Activated naive CD8-positive, alpha-beta T cell (primary cell): Measurements from ENCODE around the gene TMEM150C.

Source experiments
- H3K27ac Mint-ChIP-seq: one replicate; pipeline ENCODE4 v1.8.0; 2021; ENCODE audit warnings: mixed read lengths
- H3K27me3 Mint-ChIP-seq: one replicate; pipeline ENCODE4 v1.8.0; 2021; ENCODE audit warnings: mixed read lengths
- H3K36me3 Mint-ChIP-seq: one replicate; pipeline ENCODE4 v1.8.0; 2021; ENCODE audit warnings: mixed read lengths
- H3K4me1 Mint-ChIP-seq: one replicate; pipeline ENCODE4 v1.8.0; 2021; ENCODE audit warnings: low read depth, mixed read lengths
- H3K4me3 Mint-ChIP-seq: one replicate; pipeline ENCODE4 v1.8.0; 2021; ENCODE audit warnings: mild to moderate bottlenecking, mixed read lengths
- H3K9me3 Mint-ChIP-seq: one replicate; pipeline ENCODE4 v1.8.0; 2021; ENCODE audit warnings: low read depth, mixed read lengths

TMEM150C gene

DNA sequence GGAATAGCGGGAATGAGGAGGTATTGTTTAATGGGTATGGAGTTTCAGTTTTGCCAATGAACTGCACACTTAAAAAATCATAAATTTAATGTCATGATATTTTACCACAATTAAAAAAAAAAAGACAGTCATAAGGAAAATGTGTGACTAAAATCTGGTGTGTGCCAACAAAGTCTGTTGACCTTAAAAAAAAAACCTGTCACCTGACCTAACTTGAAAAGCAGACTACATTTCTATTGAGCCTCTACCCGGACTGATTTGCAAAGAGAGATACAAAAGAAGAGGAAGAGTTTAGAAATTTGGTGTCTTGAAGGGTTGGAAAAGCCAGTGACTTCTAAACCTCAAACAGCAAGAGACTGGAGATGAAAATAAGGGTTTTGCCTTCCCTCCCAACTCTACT lies 48.4 kb downstream of the TMEM150C start:
- peaks cover 12% of the 10 kb centered on the region for H3K27me3 Mint-ChIP-seq
- no peak overlapping the region for H3K4me3 Mint-ChIP-seq
- H3K36me3 Mint-ChIP-seq = no peaks in the 10 kb centered on the region
- H3K27ac Mint-ChIP-seq = no peak overlapping the region
- no peaks in the 10 kb centered on the region for H3K4me1 Mint-ChIP-seq
- no peaks in the 10 kb centered on the region for H3K9me3 Mint-ChIP-seq

DNA sequence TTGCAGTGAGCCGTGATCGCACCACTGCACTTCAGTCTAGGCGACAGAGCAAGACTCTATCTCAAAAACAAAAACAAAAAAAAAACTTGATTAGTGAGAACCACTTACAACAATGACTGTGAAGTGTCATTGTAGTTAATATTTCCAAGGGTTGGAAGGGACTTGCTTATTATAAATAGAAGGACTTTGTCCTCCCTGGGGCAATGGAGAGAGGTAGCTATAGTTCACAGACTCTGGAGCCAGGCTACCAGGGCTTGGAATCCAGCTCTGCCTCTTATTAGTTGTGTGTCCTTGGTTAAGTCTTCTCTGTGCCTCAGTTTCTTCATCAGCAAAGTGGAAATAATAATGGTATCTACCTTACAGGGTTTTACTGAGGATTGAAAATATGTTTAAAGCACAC lies 51.6 kb downstream of the TMEM150C start:
- Mint-ChIP-seq H3K4me1 (no peaks in the 10 kb centered on the region), H3K27ac (no peak overlapping the region), H3K27me3 (peaks cover 12% of the 10 kb centered on the region), H3K4me3 (no peak overlapping the region), H3K9me3 (no peaks in the 10 kb centered on the region), H3K36me3 (no peaks in the 10 kb centered on the region)

DNA sequence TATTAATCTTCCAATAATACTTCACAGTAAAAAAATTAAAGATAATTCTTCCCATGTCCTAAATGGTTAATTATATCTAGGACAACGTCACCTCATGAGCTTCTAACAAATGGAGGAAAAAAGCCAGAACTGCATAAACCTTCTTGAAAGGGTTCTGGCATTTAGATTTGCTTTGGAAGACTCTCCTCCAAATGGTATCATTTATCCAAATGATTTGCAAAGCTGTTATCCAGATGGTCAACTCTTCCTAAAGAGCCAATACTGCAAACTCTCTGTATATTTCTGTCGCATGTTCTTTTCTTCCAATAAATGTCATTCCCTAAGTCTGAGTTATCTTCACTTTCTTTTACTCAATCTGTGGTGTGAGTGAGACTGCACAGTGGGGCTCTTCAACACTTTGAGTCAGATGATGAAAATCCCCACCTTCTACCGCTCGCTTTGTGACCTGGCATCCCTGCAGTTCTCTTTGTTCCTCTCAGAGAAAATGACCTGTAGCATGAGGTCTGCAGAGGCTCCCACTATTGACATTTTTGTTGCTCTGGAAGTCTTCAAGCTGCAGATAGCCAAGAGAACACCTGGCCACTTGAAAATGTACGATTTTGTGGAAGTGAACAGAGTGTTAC lies 52.9 kb downstream of the TMEM150C start:
- Mint-ChIP-seq H3K4me1 (no peaks in the 10 kb centered on the region), H3K9me3 (no peaks in the 10 kb centered on the region), H3K36me3 (no peaks in the 10 kb centered on the region), H3K4me3 (no peak overlapping the region), H3K27ac (no peak overlapping the region), H3K27me3 (peaks cover 5% of the 10 kb centered on the region)

DNA sequence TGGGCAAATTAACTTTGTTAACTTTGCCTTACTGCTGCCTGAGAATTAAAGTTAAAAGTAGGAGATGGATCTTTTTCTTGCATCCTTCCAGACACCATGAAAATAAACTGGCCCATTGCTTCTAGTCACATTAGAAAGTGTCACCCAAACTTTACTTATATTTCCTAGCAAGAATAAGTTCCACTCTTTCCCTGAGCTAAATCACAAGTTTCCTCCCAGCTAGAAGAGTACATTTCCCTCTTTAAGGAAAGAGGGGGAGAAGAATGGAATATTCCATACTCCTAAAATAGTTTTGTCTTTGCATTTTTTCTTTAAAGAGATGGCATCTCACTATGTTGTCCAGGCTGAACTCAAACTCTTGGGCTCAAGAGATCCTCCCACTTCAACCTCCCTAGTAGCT lies 53.8 kb downstream of the TMEM150C start:
- H3K9me3 Mint-ChIP-seq = no peaks in the 10 kb centered on the region
- H3K36me3 Mint-ChIP-seq = no peaks in the 10 kb centered on the region
- no peak overlapping the region for H3K27ac Mint-ChIP-seq
- H3K4me1 Mint-ChIP-seq = no peaks in the 10 kb centered on the region
- H3K27me3 Mint-ChIP-seq = peaks cover 5% of the 10 kb centered on the region
- no peak overlapping the region for H3K4me3 Mint-ChIP-seq

- Mint-ChIP-seq H3K36me3 (peaks cover 6% of the 10 kb centered on the region), H3K4me3 (no peak overlapping the region), H3K4me1 (no peaks in the 10 kb centered on the region), H3K27me3 (no peaks in the 10 kb centered on the region), H3K9me3 (no peaks in the 10 kb centered on the region), H3K27ac (no peak overlapping the region)
These were observed 60.7 kb downstream of the TMEM150C start for GRCh38 chr4:82501154-82501442.

- H3K4me3 Mint-ChIP-seq = no peak overlapping the region
- no peaks in the 10 kb centered on the region for H3K4me1 Mint-ChIP-seq
- H3K36me3 Mint-ChIP-seq = peaks cover 6% of the 10 kb centered on the region
These were observed 61.2 kb downstream of the TMEM150C start for GRCh38 chr4:82500435-82501153.

GRCh38 chr4:82499738-82500434 lies 61.9 kb downstream of the TMEM150C start:
- Mint-ChIP-seq H3K9me3 (no peaks in the 10 kb centered on the region), H3K4me3 (no peak overlapping the region), H3K27me3 (no peaks in the 10 kb centered on the region), H3K27ac (no peak overlapping the region), H3K36me3 (peaks cover 7% of the 10 kb centered on the region), H3K4me1 (no peaks in the 10 kb centered on the region)

More at GRCh38 chr4:82500435-82501153, 61.2 kb downstream of the TMEM150C start:
- Mint-ChIP-seq H3K27ac (no peak overlapping the region), H3K27me3 (no peaks in the 10 kb centered on the region), H3K9me3 (no peaks in the 10 kb centered on the region)

- peaks cover 11% of the 10 kb centered on the region for H3K36me3 Mint-ChIP-seq
- H3K4me3 Mint-ChIP-seq = no peak overlapping the region
- no peaks in the 10 kb centered on the region for H3K4me1 Mint-ChIP-seq
- H3K27ac Mint-ChIP-seq = no peak overlapping the region
- no peaks in the 10 kb centered on the region for H3K27me3 Mint-ChIP-seq
- H3K9me3 Mint-ChIP-seq = no peaks in the 10 kb centered on the region
These were observed 65.4 kb downstream of the TMEM150C start for GRCh38 chr4:82496349-82496748.

DNA sequence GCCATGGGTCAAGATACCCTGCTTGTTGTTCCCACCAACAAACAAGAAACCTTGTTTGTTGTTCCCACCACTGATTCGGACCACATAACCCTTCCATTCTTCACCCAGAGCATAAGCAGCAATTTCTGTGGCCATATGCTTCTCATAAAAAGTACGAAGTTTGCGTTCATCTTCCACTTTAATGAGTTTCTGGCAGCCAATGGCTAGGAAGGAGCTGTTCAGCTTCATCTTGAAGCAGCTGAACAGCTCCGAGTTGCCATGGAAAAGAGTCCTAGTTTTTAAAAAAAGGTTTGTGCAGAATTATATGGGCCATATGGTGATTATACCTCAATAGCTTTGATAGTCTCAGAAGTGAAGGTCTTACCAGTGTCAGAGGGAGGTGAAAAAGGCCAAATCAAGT lies 66.1 kb downstream of the TMEM150C start:
- H3K9me3 Mint-ChIP-seq = no peaks in the 10 kb centered on the region
- H3K36me3 Mint-ChIP-seq = peaks cover 11% of the 10 kb centered on the region
- H3K27me3 Mint-ChIP-seq = no peaks in the 10 kb centered on the region
- H3K4me3 Mint-ChIP-seq = no peak overlapping the region
- H3K4me1 Mint-ChIP-seq = no peaks in the 10 kb centered on the region
- no peak overlapping the region for H3K27ac Mint-ChIP-seq

GRCh38 chr4:82493721-82494425 lies 67.9 kb downstream of the TMEM150C start:
- Mint-ChIP-seq H3K36me3 (peaks cover 9% of the 10 kb centered on the region), H3K4me1 (no peaks in the 10 kb centered on the region), H3K27ac (no peak overlapping the region), H3K27me3 (no peaks in the 10 kb centered on the region), H3K9me3 (no peaks in the 10 kb centered on the region), H3K4me3 (no peak overlapping the region)

DNA sequence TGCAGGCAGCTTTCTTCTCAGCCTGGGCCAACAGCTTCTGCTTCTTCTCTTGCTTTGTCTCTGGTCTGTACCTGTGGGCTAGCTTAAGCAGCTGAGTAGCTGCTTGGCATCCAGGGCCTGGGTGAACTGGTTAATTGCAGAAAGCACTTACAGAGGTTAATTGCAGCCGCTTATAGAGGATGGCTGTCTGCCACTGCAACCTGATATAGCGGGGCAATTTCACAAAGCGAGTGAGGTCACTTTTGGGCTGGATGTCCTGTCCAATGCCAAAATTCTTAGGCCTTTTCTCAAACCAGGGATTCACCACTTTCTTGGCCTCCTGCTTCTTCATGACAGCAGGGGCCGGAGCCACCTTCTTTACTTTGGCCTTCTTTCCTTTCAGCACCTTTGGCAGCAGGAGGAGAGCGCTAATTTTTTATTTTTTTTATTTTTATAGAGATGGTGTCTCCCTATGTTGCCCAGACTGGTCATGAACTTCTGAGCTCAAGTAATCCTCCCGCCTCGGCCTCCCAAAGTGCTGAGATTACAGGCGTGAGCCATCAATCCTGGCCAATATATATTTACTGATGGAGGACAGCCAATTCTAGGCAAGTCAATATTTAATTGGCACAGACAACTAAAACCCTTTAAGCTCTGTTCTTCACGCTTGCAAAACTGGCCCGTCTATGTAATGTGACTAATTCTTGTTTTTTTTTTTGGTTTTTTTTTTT lies 70.4 kb downstream of the TMEM150C start:
- Mint-ChIP-seq H3K27ac (no peak overlapping the region), H3K4me3 (no peak overlapping the region), H3K36me3 (peaks cover 5% of the 10 kb centered on the region), H3K27me3 (no peaks in the 10 kb centered on the region), H3K9me3 (no peaks in the 10 kb centered on the region), H3K4me1 (no peaks in the 10 kb centered on the region)

DNA sequence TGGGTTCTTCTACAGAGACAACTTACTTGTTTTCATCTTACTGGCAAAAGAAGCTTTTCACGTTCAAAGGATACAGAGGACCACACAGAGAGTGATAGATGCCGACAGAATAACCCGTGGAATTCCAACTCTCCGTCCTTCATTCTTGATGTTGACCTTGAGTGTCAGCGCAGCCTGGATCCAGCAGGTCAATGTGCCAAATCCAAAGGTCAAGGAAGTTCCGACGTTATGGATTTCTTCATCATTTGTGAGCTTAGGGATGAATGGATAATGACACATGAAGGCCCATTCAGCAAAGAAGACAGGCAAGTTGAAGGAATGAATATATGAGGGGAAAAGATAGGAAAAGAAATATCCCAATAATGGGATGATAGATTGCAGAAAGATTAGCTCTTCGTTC lies 71.8 kb downstream of the TMEM150C start:
- Mint-ChIP-seq H3K27me3 (no peaks in the 10 kb centered on the region), H3K4me1 (no peaks in the 10 kb centered on the region), H3K27ac (no peak overlapping the region), H3K9me3 (no peaks in the 10 kb centered on the region), H3K36me3 (peaks cover 5% of the 10 kb centered on the region), H3K4me3 (no peak overlapping the region)

- H3K36me3 Mint-ChIP-seq = peaks cover 8% of the 10 kb centered on the region
- H3K4me3 Mint-ChIP-seq = no peak overlapping the region
- H3K27ac Mint-ChIP-seq = no peak overlapping the region
- H3K9me3 Mint-ChIP-seq = no peaks in the 10 kb centered on the region
- no peaks in the 10 kb centered on the region for H3K27me3 Mint-ChIP-seq
- no peaks in the 10 kb centered on the region for H3K4me1 Mint-ChIP-seq
These were observed 72.7 kb downstream of the TMEM150C start for GRCh38 chr4:82489076-82489475.

DNA sequence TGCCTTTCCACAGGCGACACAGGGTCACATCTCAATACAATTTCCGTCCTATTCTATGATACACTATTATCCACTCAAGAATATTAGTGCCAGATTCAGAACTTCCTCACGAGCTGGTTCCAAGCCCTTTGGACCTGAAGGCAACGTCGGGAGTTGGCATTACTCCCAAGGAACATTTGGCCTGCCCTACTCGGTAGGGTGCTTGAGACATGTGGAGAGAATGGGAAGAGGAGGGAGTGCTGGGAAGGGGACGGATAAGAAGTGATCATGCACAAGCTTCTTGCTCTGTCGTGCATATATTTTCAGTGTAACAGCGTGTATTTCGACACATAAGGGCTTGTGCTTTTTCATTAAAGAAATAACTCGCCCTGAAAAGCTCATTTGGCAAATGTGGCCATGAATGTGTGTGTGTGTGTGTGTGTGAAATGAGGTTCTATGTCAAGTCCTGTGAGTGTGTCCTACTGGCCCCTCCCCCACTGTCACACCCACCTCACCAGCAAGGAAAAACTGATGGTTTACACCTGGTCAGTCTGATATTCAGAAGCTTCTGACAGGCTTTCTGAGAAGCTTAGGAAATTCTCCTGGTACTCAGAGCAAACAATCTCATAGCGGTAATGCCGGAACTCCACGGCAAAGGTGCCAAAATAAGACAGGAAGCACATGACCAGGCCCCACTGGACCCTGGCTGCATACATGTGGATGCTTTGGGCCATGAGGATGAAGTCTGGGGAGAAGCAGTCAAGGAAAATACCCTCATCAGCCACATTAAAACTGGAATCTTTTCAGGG lies 76.6 kb downstream of the TMEM150C start:
- no peaks in the 10 kb centered on the region for H3K27me3 Mint-ChIP-seq
- no peak overlapping the region for H3K4me3 Mint-ChIP-seq
- no peaks in the 10 kb centered on the region for H3K4me1 Mint-ChIP-seq
- H3K27ac Mint-ChIP-seq = no peak overlapping the region
- peaks cover 19% of the 10 kb centered on the region for H3K36me3 Mint-ChIP-seq
- H3K9me3 Mint-ChIP-seq = no peaks in the 10 kb centered on the region
